Lower leg skin (tissue), 4 donors: ENCODE data around the gene SLC7A6OS. TPM values are rescaled to one million over a fixed set of nuclear protein-coding genes. Genes with fewer than 3 reads are reported as not detected.

Experiments used
- DNase-seq, 2 donors: peaks; one replicate each; pipeline ENCODE4 v3.0.0-alpha.2; 2019; ENCODE audit warnings: low spot score in 2 of 2
- H3K4me3 ChIP-seq: fragments of 200-600 bp; sonication (generic); 2 replicates; pipeline ENCODE4 v1.5.1; 2017; ENCODE audit warnings: mild to moderate bottlenecking, low read depth; ENCODE audit not compliant: poor library complexity, severe bottlenecking
- CTCF ChIP-seq, 3 donors: fragments of 450-650 bp; IDR thresholded peaks; one replicate each; pipeline ENCODE4 v1.5.1; 2016; ENCODE audit warnings: antibody characterized with exemption in 3 of 3, mild to moderate bottlenecking in 3 of 3, moderate library complexity in 2 of 3
- POLR2A ChIP-seq, 2 donors: fragments of 450-650 bp; IDR thresholded peaks; one replicate each; pipeline ENCODE4 v1.6.1; 2016 to 2017; ENCODE audit warnings: antibody characterized with exemption in 2 of 2, mild to moderate bottlenecking in 1 of 2, moderate library complexity in 1 of 2
- WGBS, 2 donors: methylation state at CpG; one replicate each; pipeline ENCODE4 v1.1.5; 2018; 5-methylcytosine and 5-hydroxymethylcytosine counted together
- intact Hi-C: fragments of 100-400 bp; cut with DNase I; formaldehyde crosslinking; loops from one replicate; pipeline ENCODE4 v1.15.0; 2023; ENCODE audit warnings: low total_unique reads
- total RNA-seq, 4 donors: library from RNA; depleted of rRNA; stranded (reverse); fragments of >200 nt; gene quantifications; one replicate each; pipeline ENCODE4 v1.1.0, GENCODE V29; 2016

SLC7A6OS gene
- total RNA-seq, 4 donors from 2014 or later: 10.1 to 14.9 (median 11.0) TPM

DNA sequence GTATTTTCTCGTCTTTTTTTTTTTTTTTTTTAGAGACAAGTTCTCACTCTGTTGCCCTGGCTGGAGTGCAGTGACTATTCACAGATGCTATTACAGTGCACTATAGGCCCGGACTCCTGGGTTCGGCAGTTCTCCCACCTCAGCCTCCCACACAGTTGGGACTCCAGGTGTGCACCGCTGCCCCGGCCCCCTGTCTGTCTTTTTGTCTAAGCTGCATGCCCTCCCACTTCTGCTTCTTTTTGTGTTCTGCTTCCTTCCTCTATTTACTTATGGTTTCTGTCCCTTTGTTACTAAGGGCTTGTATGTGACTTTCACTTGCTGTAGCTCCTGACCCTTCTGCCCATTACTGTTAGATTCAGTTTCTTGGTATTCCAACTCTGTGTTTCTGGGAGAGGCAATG lies 25.9 kb downstream of the SLC7A6OS start:
- no peak for DNase-seq
- WGBS, 2 donors: 65 to 67% methylated on average over 5 of the region's 5 CpGs
- intact Hi-C loops: no loop called here
- no peak for TF ChIP-seq CTCF (IDR thresholded peaks at IDR 0.05)
- TF ChIP-seq POLR2A (IDR thresholded peaks at IDR 0.05): no peak
- no peak overlapping the region for H3K4me3 ChIP-seq

DNA sequence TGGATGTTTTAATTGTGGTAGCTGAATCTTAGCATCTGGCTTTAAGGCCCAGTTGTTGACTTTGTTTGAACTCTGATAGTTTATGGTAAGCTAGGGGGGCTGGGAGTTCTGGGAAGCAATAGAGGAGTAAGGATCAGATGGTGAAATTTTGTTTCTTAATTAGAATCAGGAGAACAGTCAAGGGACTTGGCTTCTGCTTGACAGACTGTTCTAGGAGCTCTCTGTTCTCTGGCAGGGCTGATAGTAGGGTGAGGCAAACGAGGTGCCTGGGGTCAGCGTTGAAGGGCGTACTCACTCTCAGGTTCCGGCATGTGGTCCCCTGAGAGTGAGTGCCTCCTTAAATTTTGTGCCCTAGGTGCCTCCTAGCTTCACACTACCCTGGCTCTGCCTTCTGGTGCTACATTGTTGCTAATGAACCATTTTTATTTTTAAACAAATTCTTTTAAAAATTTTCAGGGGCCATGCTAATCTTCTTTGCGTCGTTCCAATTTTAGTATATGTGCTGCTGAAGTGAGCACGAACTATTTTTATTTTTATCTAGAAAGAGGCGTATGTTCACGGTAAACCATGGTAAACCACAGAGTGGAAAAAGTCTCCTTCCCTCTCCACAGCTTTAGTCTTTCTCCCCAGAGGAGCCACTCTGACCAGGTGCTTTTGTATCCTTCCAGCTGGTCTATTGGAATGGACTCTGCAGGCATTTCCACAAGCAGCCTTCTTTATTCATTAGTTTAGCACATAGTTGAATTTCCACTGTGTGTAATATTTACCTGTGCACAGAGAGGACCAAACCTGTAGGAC lies 26.7 kb downstream of the SLC7A6OS start:
- 51 to 55% methylated on average over 9 of the region's 9 CpGs for WGBS, 2 donors
- H3K4me3 ChIP-seq: no peak overlapping the region
- DNase-seq: peak in 1 of 2 donors; percentile 73
- TF ChIP-seq POLR2A (IDR thresholded peaks at IDR 0.05) (no peak), CTCF (IDR thresholded peaks at IDR 0.05) (no peak)
- intact Hi-C loops: no loop called here

DNA sequence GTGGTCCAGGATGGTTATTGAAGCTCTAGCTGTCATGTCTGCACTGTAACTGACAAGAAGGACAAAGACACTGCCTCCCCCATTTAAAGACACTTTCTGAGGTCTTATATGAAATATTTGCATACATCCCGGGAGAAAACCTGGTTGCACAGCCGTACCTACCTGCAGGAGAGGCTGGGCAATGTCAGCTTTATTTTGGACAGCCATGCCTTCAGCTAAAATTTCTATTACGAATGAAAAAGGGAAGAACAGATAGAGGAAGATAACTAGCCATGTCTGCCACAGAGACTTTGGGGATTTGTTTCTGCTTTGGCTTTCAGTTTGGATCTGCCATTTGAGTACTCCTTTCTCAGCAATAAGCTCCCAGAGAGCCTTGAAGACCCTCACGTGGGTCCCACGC lies 27.4 kb downstream of the SLC7A6OS start:
- no peak overlapping the region for H3K4me3 ChIP-seq
- 56 to 60% methylated on average over 5 of the region's 5 CpGs for WGBS, 2 donors
- intact Hi-C loops: no loop called here
- DNase-seq: no peak
- TF ChIP-seq CTCF (IDR thresholded peaks at IDR 0.05) (no peak), POLR2A (IDR thresholded peaks at IDR 0.05) (no peak)

DNA sequence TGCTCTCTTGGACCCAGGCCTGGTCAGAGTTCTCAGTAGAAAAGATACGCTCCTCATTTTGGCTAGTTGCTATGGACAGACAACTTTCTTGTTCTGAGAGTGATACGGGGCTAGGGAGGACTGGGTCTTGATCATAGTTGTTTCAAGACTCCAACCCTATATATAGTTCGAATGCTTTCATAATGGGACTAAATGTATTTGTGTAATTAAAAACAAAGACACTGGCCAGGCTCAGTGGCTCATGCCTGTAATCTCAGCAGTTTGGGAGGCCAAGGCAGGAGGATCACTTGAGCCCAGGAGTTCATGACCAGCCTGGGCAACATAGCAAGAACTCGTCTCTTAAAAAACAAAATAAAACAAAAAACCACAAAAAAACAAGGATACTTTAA lies 28.7 kb downstream of the SLC7A6OS start:
- TF ChIP-seq CTCF (IDR thresholded peaks at IDR 0.05) (no peak), POLR2A (IDR thresholded peaks at IDR 0.05) (no peak)
- no peak overlapping the region for H3K4me3 ChIP-seq
- no peak for DNase-seq
- WGBS, 2 donors: 72 to 92% methylated on average over 4 of the region's 4 CpGs
- intact Hi-C loops: no loop called here

- TF ChIP-seq CTCF (IDR thresholded peaks at IDR 0.05): no peak
- no peak for TF ChIP-seq POLR2A (IDR thresholded peaks at IDR 0.05)
- intact Hi-C loops: no loop called here
- 77 to 80% methylated on average over 4 of the region's 4 CpGs for WGBS, 2 donors
- DNase-seq: no peak
- no peak overlapping the region for H3K4me3 ChIP-seq
These were observed 29.2 kb downstream of the SLC7A6OS start for GRCh38 chr16:68281368-68282063.
